AG08396 (cell line): ENCODE results near the gene DTNBP1.

Experiments used
- DNase-seq: peaks from one replicate; pipeline ENCODE4 v3.0.0; 2012; ENCODE audit warnings: low spot score, mixed read lengths

DTNBP1 gene

GRCh38 chr6:15662326-15663129 lies at the start of gene DTNBP1:
Gene DTNBP1, minus strand, starts transcription at chr6:15663028. Its CDS starts 159 bp downstream, at chr6:15662869.
- DNase-seq: peak; percentile 98

- DNase-seq: no peak
Measured at GRCh38 chr6:15709651-15710269, 46.9 kb upstream of the DTNBP1 start.

DNA sequence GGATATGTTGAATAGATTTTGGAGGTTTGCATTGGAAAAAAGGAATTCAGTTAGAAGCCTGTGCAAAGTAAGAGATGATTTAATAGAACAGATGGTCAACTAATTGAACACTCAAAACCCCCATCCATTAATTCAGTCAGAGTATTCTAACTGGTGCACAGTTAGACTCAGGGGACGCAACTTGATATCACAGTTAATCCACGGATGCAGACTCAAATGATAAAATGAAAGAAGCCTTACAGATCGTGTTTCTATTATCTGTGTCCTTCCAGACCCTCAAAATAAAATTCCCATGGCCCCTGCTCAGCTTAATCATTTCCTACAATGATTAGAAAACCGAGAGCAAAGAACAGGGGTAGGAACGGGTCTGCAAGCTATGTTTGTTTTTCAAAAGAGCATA lies 45.4 kb upstream of the DTNBP1 start:
- DNase-seq: no peak

DNA sequence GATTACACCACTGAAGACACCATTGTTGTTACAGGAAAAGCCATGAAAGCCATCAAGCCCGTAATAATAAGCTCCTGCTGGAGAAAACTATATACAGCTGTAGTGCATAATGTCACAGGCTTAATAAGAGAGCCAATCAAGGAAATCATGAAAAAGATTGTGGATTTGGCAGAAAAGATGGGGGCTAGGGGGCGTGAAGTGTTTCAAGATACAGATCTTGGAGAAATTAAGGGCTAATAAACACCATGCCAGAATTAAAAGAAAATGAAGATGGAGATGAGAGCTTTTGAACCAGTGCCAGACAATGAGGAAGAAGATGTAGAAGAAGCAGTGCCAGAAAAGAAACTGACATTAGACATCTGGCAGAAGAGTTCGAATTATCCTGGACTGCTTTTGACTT lies 43.2 kb upstream of the DTNBP1 start:
- no peak for DNase-seq

DNA sequence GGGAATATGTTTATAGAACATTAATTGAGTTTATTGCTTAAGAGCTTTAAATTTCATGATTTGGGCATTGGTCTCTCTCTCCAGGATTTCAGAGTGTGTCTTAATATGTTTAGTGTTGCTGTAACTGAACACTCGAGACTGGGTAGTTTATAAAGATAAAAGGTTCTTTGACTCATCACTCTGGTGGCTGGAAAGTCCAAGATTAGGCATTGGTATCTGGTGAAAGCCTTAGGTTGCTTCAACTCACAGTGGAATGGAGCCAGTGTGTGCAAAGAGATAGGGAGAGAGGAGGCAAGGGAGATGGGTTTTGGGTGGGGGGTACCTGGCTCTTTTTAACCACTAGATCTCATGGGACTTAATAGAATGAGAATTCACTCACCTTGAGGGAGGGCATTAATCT lies 35.6 kb upstream of the DTNBP1 start:
- no peak for DNase-seq

DNA sequence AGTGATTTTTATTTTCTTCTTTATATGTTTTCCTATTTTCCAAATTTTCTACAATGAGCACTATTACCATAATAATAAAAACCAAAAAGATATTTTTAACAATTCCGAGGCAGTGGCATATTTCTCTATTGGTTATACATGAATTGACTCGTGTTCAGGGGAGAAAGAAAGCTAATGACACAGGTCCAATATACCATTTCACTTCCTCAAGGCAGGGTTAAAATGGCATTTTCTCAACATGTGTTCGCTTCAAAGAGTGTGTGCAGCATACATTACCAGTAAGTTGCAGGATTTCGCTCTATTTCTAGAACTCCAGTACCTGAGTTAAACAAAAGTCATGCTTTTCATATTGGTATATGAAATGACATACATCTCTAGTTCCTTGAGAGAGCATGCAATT lies 35.1 kb upstream of the DTNBP1 start:
- DNase-seq: no peak

- DNase-seq: peak; percentile 91
Measured at GRCh38 chr6:15691250-15691869, 28.5 kb upstream of the DTNBP1 start.

DNA sequence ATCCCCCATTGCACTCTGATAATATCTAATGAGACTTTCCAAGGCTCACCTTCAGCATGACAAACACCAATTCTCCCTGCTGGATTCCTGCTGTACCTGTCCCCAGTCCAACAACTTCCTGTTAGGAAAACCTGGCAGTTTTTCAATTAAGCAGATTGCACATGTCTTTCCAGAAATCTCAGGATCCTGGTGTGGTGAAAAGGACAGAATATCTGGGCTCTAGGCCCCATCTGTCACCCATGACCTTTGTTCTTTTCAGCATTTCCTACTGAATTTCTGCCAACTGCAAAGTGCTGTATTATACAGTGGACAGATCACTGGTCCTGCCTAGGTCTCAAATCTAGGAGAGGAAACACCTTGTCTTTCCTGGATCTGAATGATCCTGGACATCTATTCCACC lies 27.7 kb upstream of the DTNBP1 start:
- DNase-seq: no peak

- no peak for DNase-seq
Measured at GRCh38 chr6:15689586-15690482, 27.0 kb upstream of the DTNBP1 start.

- no peak for DNase-seq
Measured at GRCh38 chr6:15685619-15686018, 22.8 kb upstream of the DTNBP1 start.

- DNase-seq: no peak
Measured at GRCh38 chr6:15682965-15683822, 20.4 kb upstream of the DTNBP1 start.

GRCh38 chr6:15681946-15682345 lies 19.1 kb upstream of the DTNBP1 start:
- DNase-seq: no peak

DNA sequence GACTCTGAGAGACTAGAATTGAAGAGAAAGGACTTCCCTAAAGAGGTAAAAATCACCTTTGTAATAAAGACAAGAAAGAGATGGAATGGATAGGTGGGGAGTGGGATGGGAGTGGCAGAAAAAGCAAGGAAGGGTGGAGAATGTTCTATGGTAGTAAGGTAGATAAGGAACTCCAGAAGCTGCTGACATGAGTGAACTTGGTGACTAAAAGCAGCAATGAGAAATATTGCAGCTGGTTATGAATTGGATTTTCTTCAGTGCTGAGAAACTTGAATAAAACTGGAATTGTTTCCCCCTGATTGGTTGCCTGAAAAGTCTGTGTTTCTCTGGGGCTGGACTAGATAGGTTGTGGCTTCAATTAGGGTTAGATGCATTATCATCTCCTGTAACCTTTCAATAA lies 15.7 kb upstream of the DTNBP1 start:
- DNase-seq: no peak

GRCh38 chr6:15677822-15678221 lies 15.0 kb upstream of the DTNBP1 start:
- no peak for DNase-seq

- no peak for DNase-seq
Measured at GRCh38 chr6:15675536-15676220, 12.8 kb upstream of the DTNBP1 start.

- DNase-seq: no peak
Measured at GRCh38 chr6:15674690-15675386, 12.0 kb upstream of the DTNBP1 start.

DNA sequence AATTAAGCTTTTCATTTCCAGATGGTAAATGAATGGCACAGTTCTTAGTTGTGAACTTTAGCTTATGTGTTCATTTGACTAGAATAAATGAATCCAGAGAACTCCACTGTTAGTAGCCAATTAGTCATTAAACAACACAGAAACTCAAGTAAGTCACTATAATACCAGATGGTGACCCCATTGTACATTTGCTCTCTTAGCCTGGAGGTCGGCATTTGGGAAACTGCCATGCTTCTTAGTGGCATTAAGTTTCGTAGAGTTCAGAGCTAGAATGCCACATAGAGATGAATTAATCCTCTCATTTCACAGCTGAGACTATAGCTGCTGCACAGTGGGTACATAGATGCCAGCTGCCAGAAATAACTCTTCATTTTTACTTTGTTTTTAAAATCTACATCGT lies 10.8 kb upstream of the DTNBP1 start:
- DNase-seq: no peak

DNA sequence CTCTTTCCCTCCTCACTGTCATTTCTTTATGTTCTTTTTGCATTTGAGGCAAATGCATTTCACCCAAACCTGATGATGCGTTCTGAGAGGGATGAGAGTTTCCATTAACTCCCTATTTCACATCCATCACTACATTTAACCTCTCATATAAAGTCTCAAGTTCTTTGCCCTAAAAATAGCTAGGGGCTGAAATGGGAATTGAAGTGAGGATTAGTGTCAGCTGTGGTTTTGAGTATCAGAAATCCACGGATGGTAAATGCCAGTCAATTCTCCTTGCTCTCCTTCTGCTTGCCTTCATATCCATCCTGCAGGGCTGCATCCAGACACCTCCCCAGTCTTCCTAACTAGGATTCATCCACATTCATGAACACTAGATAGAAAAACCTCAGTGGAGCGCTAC lies 10.0 kb upstream of the DTNBP1 start:
- DNase-seq: no peak

- DNase-seq: no peak
Measured at GRCh38 chr6:15672291-15672690, 9.5 kb upstream of the DTNBP1 start.

- DNase-seq: no peak
Measured at GRCh38 chr6:15668918-15669317, 6.1 kb upstream of the DTNBP1 start.
